Astrocyte of the spinal cord (primary cell): ENCODE data around the gene RASGEF1B.

Source experiments
- DNase-seq: peaks from one replicate; pipeline ENCODE4 v3.0.0; 2011; ENCODE audit warnings: low read depth, low spot score
- H3K4me3 ChIP-seq: 2 replicates; pipeline ENCODE4 v1.5.1; 2011; ENCODE audit warnings: low read depth, mild to moderate bottlenecking, low read length, moderate library complexity
- in situ Hi-C: cut with HindIII; loops from 2 replicates; pipeline ENCODE4 v1.10.0; 2017; ENCODE audit warnings: low sequenced_read_pairs
- TF ChIP-seq, protein P1 (sequence below): IDR thresholded peaks from 2 replicates; pipeline ENCODE4 v1.5.1; 2012; ENCODE audit warnings: low read depth, mild to moderate bottlenecking, low read length, inconsistent platforms

RASGEF1B gene

GRCh38 chr4:81392164-81392563 lies 79.5 kb downstream of the RASGEF1B start:
- TF ChIP-seq, protein P1, sequence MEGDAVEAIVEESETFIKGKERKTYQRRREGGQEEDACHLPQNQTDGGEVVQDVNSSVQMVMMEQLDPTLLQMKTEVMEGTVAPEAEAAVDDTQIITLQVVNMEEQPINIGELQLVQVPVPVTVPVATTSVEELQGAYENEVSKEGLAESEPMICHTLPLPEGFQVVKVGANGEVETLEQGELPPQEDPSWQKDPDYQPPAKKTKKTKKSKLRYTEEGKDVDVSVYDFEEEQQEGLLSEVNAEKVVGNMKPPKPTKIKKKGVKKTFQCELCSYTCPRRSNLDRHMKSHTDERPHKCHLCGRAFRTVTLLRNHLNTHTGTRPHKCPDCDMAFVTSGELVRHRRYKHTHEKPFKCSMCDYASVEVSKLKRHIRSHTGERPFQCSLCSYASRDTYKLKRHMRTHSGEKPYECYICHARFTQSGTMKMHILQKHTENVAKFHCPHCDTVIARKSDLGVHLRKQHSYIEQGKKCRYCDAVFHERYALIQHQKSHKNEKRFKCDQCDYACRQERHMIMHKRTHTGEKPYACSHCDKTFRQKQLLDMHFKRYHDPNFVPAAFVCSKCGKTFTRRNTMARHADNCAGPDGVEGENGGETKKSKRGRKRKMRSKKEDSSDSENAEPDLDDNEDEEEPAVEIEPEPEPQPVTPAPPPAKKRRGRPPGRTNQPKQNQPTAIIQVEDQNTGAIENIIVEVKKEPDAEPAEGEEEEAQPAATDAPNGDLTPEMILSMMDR = no peak
- no peak overlapping the region for H3K4me3 ChIP-seq
- DNase-seq = no peak
- in situ Hi-C loops = no loop called here

- TF ChIP-seq, protein P1 = no peak
- no peak for DNase-seq
- no peak overlapping the region for H3K4me3 ChIP-seq
- in situ Hi-C loops = no loop called here
These were observed 82.0 kb downstream of the RASGEF1B start for GRCh38 chr4:81389720-81390119.

DNA sequence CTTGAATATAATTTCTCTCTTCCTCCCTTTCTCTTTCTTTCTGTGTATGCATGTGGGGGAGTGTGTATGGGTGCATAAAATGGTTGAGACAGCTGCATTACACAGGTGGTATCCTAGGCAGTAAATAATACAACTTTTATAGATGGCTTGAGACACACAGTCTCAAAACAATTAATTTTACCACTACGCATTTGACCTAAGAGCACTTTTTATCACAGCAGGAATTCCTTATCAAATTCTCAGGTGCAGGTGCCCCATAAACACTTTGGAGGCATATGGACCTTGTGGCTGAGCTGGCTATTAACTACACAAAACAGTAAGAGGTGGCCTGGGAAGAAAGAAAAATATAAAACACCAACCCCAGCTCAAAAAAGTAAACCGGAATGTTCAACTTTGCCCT lies 91.3 kb downstream of the RASGEF1B start:
- DNase-seq = no peak
- in situ Hi-C loops = no loop called here
- H3K4me3 ChIP-seq = no peak overlapping the region
- TF ChIP-seq, protein P1 = no peak

- no peak for DNase-seq
- H3K4me3 ChIP-seq = no peak overlapping the region
- TF ChIP-seq, protein P1 = no peak
- in situ Hi-C loops = no loop called here
These were observed 93.3 kb downstream of the RASGEF1B start for GRCh38 chr4:81378386-81378785.

DNA sequence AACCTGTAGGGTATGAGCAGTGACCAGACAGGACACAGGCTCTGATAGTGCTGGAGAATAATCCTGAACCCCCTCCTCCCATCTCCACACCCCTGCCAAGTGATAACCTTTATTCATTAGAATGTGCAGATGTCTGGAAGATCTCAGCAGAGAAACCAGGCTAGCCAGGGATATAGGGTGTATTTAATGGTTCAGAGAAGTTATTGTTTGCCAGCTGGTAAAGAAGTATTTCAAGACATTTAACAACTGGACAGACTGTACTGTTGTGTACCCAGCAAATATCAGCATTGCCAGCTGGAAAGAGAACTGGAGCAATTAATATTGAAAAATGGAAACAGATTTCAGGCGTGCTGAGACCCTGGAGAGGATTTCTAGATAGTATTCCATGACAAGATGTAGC lies 94.5 kb downstream of the RASGEF1B start:
- TF ChIP-seq, protein P1 = no peak
- in situ Hi-C loops = no loop called here
- H3K4me3 ChIP-seq = no peak overlapping the region
- DNase-seq = no peak

DNA sequence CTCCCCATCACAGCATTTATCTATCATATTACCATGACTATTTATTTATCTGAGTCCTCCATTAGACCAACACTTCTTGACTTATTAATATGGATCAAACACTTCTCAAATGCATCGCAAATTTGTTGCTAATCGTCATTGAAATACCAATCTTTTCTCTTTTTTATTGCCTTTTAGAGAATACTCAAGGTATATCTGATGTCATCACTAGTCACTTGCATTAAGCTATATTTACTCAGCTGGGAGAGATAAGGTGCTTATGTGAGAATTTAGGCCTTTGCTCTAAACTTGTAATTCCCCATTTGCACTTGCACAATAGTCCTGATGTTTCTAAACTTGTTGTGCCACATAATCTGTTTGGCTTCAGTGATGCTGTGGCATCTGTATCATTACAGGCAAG lies 95.0 kb downstream of the RASGEF1B start:
- in situ Hi-C loops = no loop called here
- no peak for DNase-seq
- H3K4me3 ChIP-seq = no peak overlapping the region
- TF ChIP-seq, protein P1 = no peak
